B cell (primary cell): ENCODE measurements around the gene SAMD4A. TPM values are rescaled to one million over a fixed set of nuclear protein-coding genes. Genes with fewer than 3 reads are reported as not detected.

Source experiments
- ATAC-seq: fragments of 200-7000 bp; cut with Tn5 transposase; one replicate; pipeline ENCODE4 v1.10.0; 2021; ENCODE audit warnings: low read depth, mild to moderate bottlenecking, moderate number of reproducible peaks, moderate library complexity
- CTCF ChIA-PET: fragments of 350-600 bp; sonication (Branson Sonifier 250); formaldehyde crosslinking; loops from one replicate; lab custom pipeline; 2021; ENCODE audit warnings: antibody characterized with exemption, inconsistent platforms; lab: Charles Lee
- POLR2A ChIA-PET: fragments of 350-600 bp; sonication (Branson Sonifier 250); formaldehyde crosslinking; loops from one replicate; lab custom pipeline; 2021; ENCODE audit warnings: antibody characterized with exemption; lab: Charles Lee
- DNase-seq: peaks from one replicate; pipeline ENCODE4 v3.0.0; 2013
- H2AFZ ChIP-seq: 2 replicates; pipeline ENCODE4 v1.6.1; 2012; ENCODE audit warnings: mild to moderate bottlenecking, low read depth, low read length; ENCODE audit not compliant: insufficient read depth, poor library complexity, severe bottlenecking
- H3K27ac ChIP-seq, 2 donors: 1 replicate in 1 of 2; 2 replicates in 1 of 2; pipeline ENCODE4 v1.5.1; 2012 to 2013; ENCODE audit warnings: low read length in 2 of 2, mild to moderate bottlenecking in 2 of 2, moderate library complexity in 1 of 2
- H3K27me3 ChIP-seq, 4 experiments: fragments of 200-600 bp in 1 of 4; sonication (generic) in 1 of 4; replicated peaks in 1 of 4; 1 replicate in 2 of 4; 2 replicates in 2 of 4; pipeline versions ENCODE4 v1.6.1 to v1.7.0; 2013 to 2016; ENCODE audit warnings: low read length in 3 of 4, mild to moderate bottlenecking in 2 of 4, mixed read lengths in 1 of 4, moderate library complexity in 1 of 4; ENCODE audit not compliant: insufficient read depth in 4 of 4, control insufficient read depth in 3 of 4; ENCODE audit errors: control extremely low read depth in 1 of 4
- H3K36me3 ChIP-seq, 2 experiments: replicated peaks in 1 of 2; 1 replicate in 1 of 2; 2 replicates in 1 of 2; pipeline versions ENCODE4 v1.6.1 to v1.7.1; 2013; ENCODE audit warnings: low read length in 1 of 2; ENCODE audit not compliant: insufficient read depth in 2 of 2, control insufficient read depth in 1 of 2; ENCODE audit errors: control extremely low read depth in 1 of 2, extremely low read depth in 1 of 2
- H3K4me1 ChIP-seq, 2 donors: fragments of 200-600 bp in 1 of 2; sonication (generic) in 1 of 2; 1 replicate in 1 of 2; 2 replicates in 1 of 2; pipeline versions ENCODE4 v1.5.1 to v1.6.1; 2013 to 2017; ENCODE audit warnings: low read length in 2 of 2; ENCODE audit not compliant: control insufficient read depth in 2 of 2, insufficient read depth in 2 of 2
- H3K4me2 ChIP-seq: replicated peaks from 2 replicates; pipeline ENCODE3; 2012; ENCODE audit warnings: mild to moderate bottlenecking, low read depth, low read length; ENCODE audit not compliant: poor library complexity, severe bottlenecking
- H3K4me3 ChIP-seq, 5 experiments: fragments of 200-600 bp in 1 of 5; sonication (generic) in 1 of 5; 1 replicate in 3 of 5; 2 replicates in 2 of 5; pipeline versions ENCODE4 v1.5.1 to v1.7.0; 2011 to 2016; ENCODE audit warnings: low read length in 4 of 5, mild to moderate bottlenecking in 4 of 5, low read depth in 2 of 5, control low read depth in 1 of 5, moderate library complexity in 1 of 5; ENCODE audit not compliant: insufficient read depth in 1 of 5; ENCODE audit errors: control extremely low read depth in 1 of 5, extremely low read depth in 1 of 5
- H3K79me2 ChIP-seq: fragments of 200-600 bp; sonication (generic); one replicate; pipeline ENCODE4 v1.6.0; 2016; ENCODE audit warnings: low read length; ENCODE audit not compliant: control insufficient read depth, insufficient read depth
- H3K9ac ChIP-seq: fragments of 200-600 bp; sonication (generic); 2 replicates; pipeline ENCODE4 v1.6.1; 2017; ENCODE audit warnings: mild to moderate bottlenecking, low read length, moderate library complexity
- H3K9me3 ChIP-seq, 3 donors: one replicate each; pipeline versions ENCODE4 v1.6.1 to v1.7.1; 2013; ENCODE audit warnings: low read length in 2 of 3; ENCODE audit not compliant: control insufficient read depth in 2 of 3, insufficient read depth in 1 of 3; ENCODE audit errors: control extremely low read depth in 1 of 3
- H4K20me1 ChIP-seq: 2 replicates; pipeline ENCODE4 v1.6.0; 2012; ENCODE audit warnings: mild to moderate bottlenecking, low read length; ENCODE audit not compliant: insufficient read depth, control insufficient read depth, poor library complexity, severe bottlenecking
- H3K27ac Mint-ChIP-seq: one replicate; pipeline ENCODE4 v1.8.0; 2021; ENCODE audit warnings: mixed read lengths
- H3K27me3 Mint-ChIP-seq: one replicate; pipeline ENCODE4 v1.8.0; 2021; ENCODE audit warnings: mixed read lengths
- H3K4me1 Mint-ChIP-seq: one replicate; pipeline ENCODE4 v1.8.0; 2021; ENCODE audit warnings: mixed read lengths
- H3K4me3 Mint-ChIP-seq: one replicate; pipeline ENCODE4 v1.8.0; 2021; ENCODE audit warnings: mixed read lengths
- H3K9me3 Mint-ChIP-seq: one replicate; pipeline ENCODE4 v1.8.0; 2022; ENCODE audit warnings: mixed read lengths; ENCODE audit not compliant: insufficient read depth
- CTCF ChIP-seq: fragments of 200-600 bp; IDR thresholded peaks from one replicate; pipeline ENCODE4 v1.8.0; 2022; ENCODE audit warnings: antibody characterized with exemption, mild to moderate bottlenecking
- EZH2 ChIP-seq: IDR thresholded peaks from 2 replicates; pipeline ENCODE4 v1.6.1; 2012; ENCODE audit warnings: borderline replicate concordance, low read depth, mild to moderate bottlenecking, moderate library complexity, low read length; ENCODE audit not compliant: insufficient read depth, poor library complexity, severe bottlenecking
- WGBS: methylation state at CpG from one replicate; pipeline ENCODE4 v1.1.5; 2013; ENCODE audit warnings: missing lambda C conversion rate; ENCODE audit not compliant: insufficient coverage; 5-methylcytosine and 5-hydroxymethylcytosine counted together
- intact Hi-C: fragments of 100-400 bp; cut with micrococcal nuclease; formaldehyde crosslinking; loops from one replicate; pipeline ENCODE4 v1.10.0; 2022
- polyA plus RNA-seq: library from polyadenylated mRNA; depleted of rRNA; stranded (reverse); fragments of >200 nt; gene quantifications from 2 replicates; pipeline ENCODE4 v1.2.3, GENCODE V29; 2012
- total RNA-seq, 2 donors: library from RNA; stranded (reverse); fragments of 120-200 nt in 1 of 2; gene quantifications; 1 replicate in 1 of 2; 2 replicates in 1 of 2; pipeline versions ENCODE4 v1.2.3 to v1.2.4, GENCODE V29; 2013 to 2022

SAMD4A gene
- total and polyA plus RNA-seq, 2 donors (not counting 1 experiment from before 2014, with no cell fraction given), result 5.7 to 13.7 TPM

- intact Hi-C loops, result no loop called here
- ChIA-PET POLR2A (no interaction called here), CTCF (interaction anchor here (0.5 to 0.6 kb wide), 2 partner anchors 19 to 930 kb away, joined by 3 to 5 read pairs; no protein-coding TSS in a partner anchor)
- H3K4me3 Mint-ChIP-seq, result no peak overlapping the region
- H3K9ac ChIP-seq, result no peak overlapping the region
- ATAC-seq (no peak), DNase-seq (no peak)
- no peaks in the 10 kb centered on the region for H4K20me1 ChIP-seq
- no peak overlapping the region for H3K27ac ChIP-seq
- H3K9me3 ChIP-seq, result no peaks in the 10 kb centered on the region
- H3K27me3 ChIP-seq, result no peaks in the 10 kb centered on the region
- no peak overlapping the region for H2AFZ ChIP-seq
- H3K4me2 ChIP-seq, result no peak overlapping the region
- WGBS, result 93% methylated on average over 6 of the region's 6 CpGs
- H3K36me3 ChIP-seq, result no peaks in the 10 kb centered on the region
- no peaks in the 10 kb centered on the region for H3K9me3 Mint-ChIP-seq
- no peak overlapping the region for H3K27ac Mint-ChIP-seq
- peaks cover 6% of the 10 kb centered on the region for H3K4me1 Mint-ChIP-seq
- TF ChIP-seq EZH2, result no peak
- TF ChIP-seq CTCF, result no peak
- H3K27me3 Mint-ChIP-seq, result no peaks in the 10 kb centered on the region
- peaks cover 28% of the 10 kb centered on the region for H3K79me2 ChIP-seq
- peaks cover 4% of the 10 kb centered on the region in 2 donors for H3K4me1 ChIP-seq
- H3K4me3 ChIP-seq, result no peak overlapping the region
These were observed 82.1 kb downstream of the SAMD4A start for GRCh38 chr14:54649056-54649455.

DNA sequence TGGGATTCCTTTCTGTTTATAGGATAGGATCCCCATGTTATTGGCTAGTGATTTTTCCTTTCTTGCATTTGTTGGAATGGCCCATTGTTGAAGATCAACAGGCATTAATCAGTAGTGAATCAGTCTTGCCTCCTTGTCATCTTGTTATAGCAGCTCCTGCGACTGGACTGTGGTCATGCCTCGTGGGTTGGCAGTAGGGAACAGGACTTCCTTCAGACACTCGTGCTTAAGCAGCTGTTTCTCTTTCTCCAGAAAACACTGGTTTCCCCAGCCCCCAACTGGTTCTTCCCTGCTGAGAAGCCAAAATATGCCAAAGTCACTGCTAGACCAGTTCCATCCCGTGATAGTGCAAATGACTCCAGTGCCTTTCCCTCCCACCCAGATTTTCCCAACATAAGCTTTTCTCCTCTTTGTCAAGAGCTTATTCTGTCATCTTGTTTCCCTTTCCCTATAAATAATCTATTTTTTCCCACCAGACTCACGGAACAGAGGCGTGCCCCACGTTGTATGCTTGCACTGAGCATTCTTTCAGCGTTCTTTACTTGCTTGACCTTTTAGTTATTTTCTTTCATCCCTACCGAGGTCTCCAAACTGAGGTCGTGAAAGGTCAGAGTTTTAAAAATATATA lies 83.5 kb downstream of the SAMD4A start:
- peaks cover 28% of the 10 kb centered on the region for H3K79me2 ChIP-seq
- H3K4me2 ChIP-seq, result no peak overlapping the region
- no peaks in the 10 kb centered on the region for H3K36me3 ChIP-seq
- H3K4me3 Mint-ChIP-seq, result no peak overlapping the region
- H3K4me3 ChIP-seq, result no peak overlapping the region
- H3K9me3 Mint-ChIP-seq, result no peaks in the 10 kb centered on the region
- no peak overlapping the region for H3K9ac ChIP-seq
- TF ChIP-seq CTCF, result no peak
- TF ChIP-seq EZH2, result no peak
- ChIA-PET CTCF (no interaction called here), POLR2A (no interaction called here)
- H3K27ac Mint-ChIP-seq, result no peak overlapping the region
- H3K4me1 Mint-ChIP-seq, result peaks cover 6% of the 10 kb centered on the region
- peaks cover 4% of the 10 kb centered on the region in 2 donors for H3K4me1 ChIP-seq
- H3K27me3 ChIP-seq, result no peaks in the 10 kb centered on the region
- H4K20me1 ChIP-seq, result no peaks in the 10 kb centered on the region
- H3K9me3 ChIP-seq, result no peaks in the 10 kb centered on the region
- H3K27ac ChIP-seq, result no peak overlapping the region
- H2AFZ ChIP-seq, result no peak overlapping the region
- DNase-seq, result no peak
- ATAC-seq, result no peak
- intact Hi-C loops, result no loop called here
- no peaks in the 10 kb centered on the region for H3K27me3 Mint-ChIP-seq
- 45% methylated on average over 8 of the region's 10 CpGs for WGBS
